Measurements from ENCODE around the gene RNF7. TPM values are rescaled to one million over a fixed set of nuclear protein-coding genes. Genes with fewer than 3 reads are reported as not detected.

RNF7 gene
- total RNA-seq, 1 experiment from 2014 or later: 126 TPM

DNA sequence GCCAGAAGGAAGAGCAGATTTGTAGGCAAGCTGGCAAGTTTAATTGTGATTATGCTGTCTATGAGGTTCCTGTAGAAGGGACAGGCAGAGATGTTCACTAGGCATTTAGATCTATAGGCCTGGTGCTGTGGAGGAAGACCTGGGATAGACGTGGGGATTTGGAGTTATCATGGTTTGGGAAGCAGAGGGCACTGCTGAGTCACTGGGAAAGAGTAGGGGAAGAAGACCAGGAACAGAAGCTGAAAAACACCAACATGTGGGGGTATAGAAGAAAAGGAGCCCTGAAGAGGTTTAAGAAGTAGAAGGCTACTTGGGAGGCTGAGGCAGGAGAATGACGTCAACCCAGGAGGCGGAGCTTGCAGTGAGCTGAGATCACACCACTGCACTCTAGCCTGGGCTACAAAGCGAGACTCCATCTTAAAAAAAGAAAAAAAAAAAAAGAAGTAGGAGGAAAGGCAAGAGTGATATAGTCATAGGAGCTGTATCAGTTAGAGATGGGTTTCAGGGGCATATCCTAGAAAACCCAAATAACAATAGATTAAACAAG lies 44.4 kb downstream of the RNF7 start:
- peak; percentile 50 for TF ChIP-seq CTCF (conservative IDR thresholded peaks at IDR 0.05)
- Histone ChIP-seq H3K4ac (ENCODE audit: low read depth, low read length) (no peak overlapping the region), H2AFZ (ENCODE audit: low read length) (no peak overlapping the region), H3K23ac (ENCODE audit: insufficient read length, low read depth, low read length) (no peak overlapping the region), H3K27me3 (ENCODE audit: insufficient read depth, low read length) (no peaks in the 10 kb centered on the region), H2BK5ac (ENCODE audit: insufficient read length, low read length) (no peak overlapping the region), H3K9ac (ENCODE audit: extremely low read depth, insufficient read length, low read length) (no peak overlapping the region), H3K79me2 (ENCODE audit: insufficient read depth, low read length) (no peaks in the 10 kb centered on the region), H2BK12ac (ENCODE audit: insufficient read length, low read depth, low read length) (no peak overlapping the region), H2BK120ac (ENCODE audit: low read depth, low read length, poor library complexity, severe bottlenecking) (no peak overlapping the region), H2BK20ac (ENCODE audit: low read depth, low read length, poor library complexity, severe bottlenecking) (no peak overlapping the region), H3T11ph (ENCODE audit: low read length) (no peak overlapping the region), H3K4me1 (ENCODE audit: insufficient read depth, low read length) (no peaks in the 10 kb centered on the region), H3K9me3 (ENCODE audit: control insufficient read depth, low read depth, low read length) (no peaks in the 10 kb centered on the region), H3K27ac (ENCODE audit: insufficient read length, low read depth, low read length) (no peak overlapping the region), H2AK5ac (ENCODE audit: insufficient read length, low read length) (no peak overlapping the region), H3K14ac (ENCODE audit: insufficient read depth, low read length) (no peak overlapping the region), H3K4me2 (ENCODE audit: insufficient read depth, insufficient read length, low read length) (no peak overlapping the region), H2BK15ac (ENCODE audit: low read depth, low read length) (no peak overlapping the region), H4K5ac (ENCODE audit: insufficient read length, low read depth, low read length) (no peak overlapping the region), H3K23me2 (ENCODE audit: insufficient read length, low read depth, low read length, poor library complexity, severe bottlenecking) (no peaks in the 10 kb centered on the region), H4K20me1 (ENCODE audit: control insufficient read depth, insufficient read depth, insufficient read length) (no peaks in the 10 kb centered on the region), H3K56ac (ENCODE audit: insufficient read length, low read depth, low read length) (no peak overlapping the region), H4K91ac (ENCODE audit: insufficient read length, low read depth, low read length) (no peak overlapping the region), H3K18ac (ENCODE audit: insufficient read length, low read depth, low read length) (no peak overlapping the region), H4K8ac (replicated peaks; ENCODE audit: insufficient read length, low read depth, low read length) (no peak overlapping the region), H3K79me1 (ENCODE audit: insufficient read depth, low read depth, low read length, poor library complexity, severe bottlenecking) (no peaks in the 10 kb centered on the region)
- no peak for DNase-seq
- peaks cover 0 to 4% of the 10 kb centered on the region in 2 experiments; a peak in 1 of 5 replicates for H3K9me3 Mint-ChIP-seq
- WGBS (ENCODE audit: extremely low coverage, insufficient read length, low lambda C conversion rate): no CpG with 5 or more reads among the region's 4 CpGs
- H3K27me3 Mint-ChIP-seq (ENCODE audit: low read depth): no peaks in the 10 kb centered on the region; the same call in 1 of the 2 replicates
- 0 out of 7 replicates have a peak overlapping the region, but pooled peaks of 1 of the 3 experiments have one; percentile 15 for H3K27ac Mint-ChIP-seq
- H3K4me1 Mint-ChIP-seq: peaks cover 0 to 5% of the 10 kb centered on the region in 2 experiments; a peak in 2 of 4 replicates
- H3K4me3 Mint-ChIP-seq: no peak overlapping the region
- H3K36me3 Mint-ChIP-seq (ENCODE audit: insufficient read depth in 1 of 3, low read depth in 3 of 3): peaks cover 0 to 2% (median 0%) of the 10 kb centered on the region in 3 experiments; a peak in 1 of 7 replicates
